ENCODE measurements around the gene RPL7A. TPM values are rescaled to one million over a fixed set of nuclear protein-coding genes. Genes with fewer than 3 reads are reported as not detected.
"Not testable (repeated sequence)": the region's sequence is repeated elsewhere in the genome, so short reads cannot be mapped to it uniquely, and the experiment has no call there.

The RPL7A gene
- total RNA-seq, 1 donor = 1,651 TPM

- DNase-seq (ENCODE audit: low read depth) = peak; percentile 98
- TF ChIP-seq CTCF (IDR thresholded peaks at IDR 0.05; ENCODE audit: insufficient read depth, low read depth, low read length) = no peak
- peak within 1 kb of the TSS; percentile 89 for H3K4me3 ChIP-seq (ENCODE audit: low read depth, low read length)
Observed at GRCh38 chr9:133375724-133376654, 28.0 kb downstream of the RPL7A start, which contains the start of the genes STKLD1 and SURF4. Gene STKLD1 (plus strand): TSS chr9:133376366. CDS start chr9:133376474, 108 bp downstream. Gene SURF4 (minus strand): TSS chr9:133376060. CDS start chr9:133375969, 91 bp downstream.

GRCh38 chr9:133377280-133377679, 29.3 kb downstream of the RPL7A start:
- H3K4me3 ChIP-seq (ENCODE audit: low read depth, low read length); DNase-seq (ENCODE audit: low read depth): not testable (repeated sequence)

GRCh38 chr9:133377721-133378216, 29.8 kb downstream of the RPL7A start:
- no peak for DNase-seq (ENCODE audit: low read depth)
- no peak overlapping the region for H3K4me3 ChIP-seq (ENCODE audit: low read depth, low read length)
- no peak for TF ChIP-seq CTCF (IDR thresholded peaks at IDR 0.05; ENCODE audit: insufficient read depth, low read depth, low read length)

- no peak for DNase-seq (ENCODE audit: low read depth)
- TF ChIP-seq CTCF (IDR thresholded peaks at IDR 0.05; ENCODE audit: insufficient read depth, low read depth, low read length) = no peak
- no peak overlapping the region for H3K4me3 ChIP-seq (ENCODE audit: low read depth, low read length)
Observed at GRCh38 chr9:133378408-133378962, 30.5 kb downstream of the RPL7A start.

- TF ChIP-seq CTCF (IDR thresholded peaks at IDR 0.05; ENCODE audit: insufficient read depth, low read depth, low read length) = no peak
- DNase-seq (ENCODE audit: low read depth) = no peak
- no peak overlapping the region for H3K4me3 ChIP-seq (ENCODE audit: low read depth, low read length)
Observed at GRCh38 chr9:133379153-133380086, 31.4 kb downstream of the RPL7A start.

- DNase-seq (ENCODE audit: low read depth) = no peak
- TF ChIP-seq CTCF (IDR thresholded peaks at IDR 0.05; ENCODE audit: insufficient read depth, low read depth, low read length) = no peak
Observed at GRCh38 chr9:133380734-133381133, 32.7 kb downstream of the RPL7A start.

More at GRCh38 chr9:133380734-133381133, 32.7 kb downstream of the RPL7A start:
- no peak overlapping the region for H3K4me3 ChIP-seq (ENCODE audit: low read depth, low read length)
